ENCODE results near the gene CHRNA5.

DNA sequence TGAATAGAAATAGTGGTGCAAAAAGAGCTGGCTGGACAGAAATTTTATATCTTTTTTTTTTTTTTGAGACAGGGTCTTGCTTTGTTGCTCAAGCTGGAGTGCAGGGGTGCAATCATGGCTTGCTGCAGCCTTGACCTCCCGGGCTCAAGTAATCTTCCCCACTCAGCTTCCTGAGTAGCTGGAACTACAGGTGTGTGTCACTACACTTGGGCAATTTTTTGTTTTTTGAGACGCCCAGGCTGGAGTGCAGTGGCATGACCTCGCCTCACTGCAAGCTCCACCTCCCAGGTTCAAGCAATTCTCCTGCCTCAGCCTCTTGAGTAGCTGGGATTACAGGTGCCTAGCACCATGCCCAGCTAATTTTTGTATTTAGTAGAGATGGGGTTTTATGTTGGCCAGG, 33.0 kb downstream of the CHRNA5 start:
- TF ChIP-seq, protein P1, sequence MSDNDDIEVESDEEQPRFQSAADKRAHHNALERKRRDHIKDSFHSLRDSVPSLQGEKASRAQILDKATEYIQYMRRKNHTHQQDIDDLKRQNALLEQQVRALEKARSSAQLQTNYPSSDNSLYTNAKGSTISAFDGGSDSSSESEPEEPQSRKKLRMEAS (IDR thresholded peaks at IDR 0.05) = no peak
- TF ChIP-seq, protein P2, sequence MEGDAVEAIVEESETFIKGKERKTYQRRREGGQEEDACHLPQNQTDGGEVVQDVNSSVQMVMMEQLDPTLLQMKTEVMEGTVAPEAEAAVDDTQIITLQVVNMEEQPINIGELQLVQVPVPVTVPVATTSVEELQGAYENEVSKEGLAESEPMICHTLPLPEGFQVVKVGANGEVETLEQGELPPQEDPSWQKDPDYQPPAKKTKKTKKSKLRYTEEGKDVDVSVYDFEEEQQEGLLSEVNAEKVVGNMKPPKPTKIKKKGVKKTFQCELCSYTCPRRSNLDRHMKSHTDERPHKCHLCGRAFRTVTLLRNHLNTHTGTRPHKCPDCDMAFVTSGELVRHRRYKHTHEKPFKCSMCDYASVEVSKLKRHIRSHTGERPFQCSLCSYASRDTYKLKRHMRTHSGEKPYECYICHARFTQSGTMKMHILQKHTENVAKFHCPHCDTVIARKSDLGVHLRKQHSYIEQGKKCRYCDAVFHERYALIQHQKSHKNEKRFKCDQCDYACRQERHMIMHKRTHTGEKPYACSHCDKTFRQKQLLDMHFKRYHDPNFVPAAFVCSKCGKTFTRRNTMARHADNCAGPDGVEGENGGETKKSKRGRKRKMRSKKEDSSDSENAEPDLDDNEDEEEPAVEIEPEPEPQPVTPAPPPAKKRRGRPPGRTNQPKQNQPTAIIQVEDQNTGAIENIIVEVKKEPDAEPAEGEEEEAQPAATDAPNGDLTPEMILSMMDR (IDR thresholded peaks at IDR 0.05) = no peak
- TF ChIP-seq POLR2AphosphoS2 (conservative IDR thresholded peaks at IDR 0.05; ENCODE audit: low read length) (no peak), TP53 (CRISPR knock-in tag; IDR thresholded peaks at IDR 0.05) (no peak), POLR2A (IDR thresholded peaks at IDR 0.05; ENCODE audit: low read length) (no peak), MYC (IDR thresholded peaks at IDR 0.05; ENCODE audit: borderline replicate concordance, low read length) (no peak), EP300 (IDR thresholded peaks at IDR 0.05) (no peak), RCOR1 (IDR thresholded peaks at IDR 0.05; ENCODE audit: low read depth, low read length) (no peak), SMC3 (IDR thresholded peaks at IDR 0.05) (no peak), RFX5 (IDR thresholded peaks at IDR 0.05) (no peak)
- TF ChIP-seq, protein P3, sequence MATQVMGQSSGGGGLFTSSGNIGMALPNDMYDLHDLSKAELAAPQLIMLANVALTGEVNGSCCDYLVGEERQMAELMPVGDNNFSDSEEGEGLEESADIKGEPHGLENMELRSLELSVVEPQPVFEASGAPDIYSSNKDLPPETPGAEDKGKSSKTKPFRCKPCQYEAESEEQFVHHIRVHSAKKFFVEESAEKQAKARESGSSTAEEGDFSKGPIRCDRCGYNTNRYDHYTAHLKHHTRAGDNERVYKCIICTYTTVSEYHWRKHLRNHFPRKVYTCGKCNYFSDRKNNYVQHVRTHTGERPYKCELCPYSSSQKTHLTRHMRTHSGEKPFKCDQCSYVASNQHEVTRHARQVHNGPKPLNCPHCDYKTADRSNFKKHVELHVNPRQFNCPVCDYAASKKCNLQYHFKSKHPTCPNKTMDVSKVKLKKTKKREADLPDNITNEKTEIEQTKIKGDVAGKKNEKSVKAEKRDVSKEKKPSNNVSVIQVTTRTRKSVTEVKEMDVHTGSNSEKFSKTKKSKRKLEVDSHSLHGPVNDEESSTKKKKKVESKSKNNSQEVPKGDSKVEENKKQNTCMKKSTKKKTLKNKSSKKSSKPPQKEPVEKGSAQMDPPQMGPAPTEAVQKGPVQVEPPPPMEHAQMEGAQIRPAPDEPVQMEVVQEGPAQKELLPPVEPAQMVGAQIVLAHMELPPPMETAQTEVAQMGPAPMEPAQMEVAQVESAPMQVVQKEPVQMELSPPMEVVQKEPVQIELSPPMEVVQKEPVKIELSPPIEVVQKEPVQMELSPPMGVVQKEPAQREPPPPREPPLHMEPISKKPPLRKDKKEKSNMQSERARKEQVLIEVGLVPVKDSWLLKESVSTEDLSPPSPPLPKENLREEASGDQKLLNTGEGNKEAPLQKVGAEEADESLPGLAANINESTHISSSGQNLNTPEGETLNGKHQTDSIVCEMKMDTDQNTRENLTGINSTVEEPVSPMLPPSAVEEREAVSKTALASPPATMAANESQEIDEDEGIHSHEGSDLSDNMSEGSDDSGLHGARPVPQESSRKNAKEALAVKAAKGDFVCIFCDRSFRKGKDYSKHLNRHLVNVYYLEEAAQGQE (IDR thresholded peaks at IDR 0.05) = no peak

Data from A549 (cell line).